ENCODE measurements around the gene KIF21A.

GRCh38 chr12:39368891-39369290 is 74.0 kb downstream of the KIF21A start:
- no peak for TF ChIP-seq POLR2A (IDR thresholded peaks at IDR 0.05)
- no peak for TF ChIP-seq CTCF (IDR thresholded peaks at IDR 0.05)
